WTC11 (cell line): Measurements from ENCODE around the gene CACNA2D3.

ENCODE experiments used
- CBFB ChIP-seq: sonication (generic); formaldehyde crosslinking; IDR thresholded peaks from 2 replicates; pipeline ENCODE4 v1.8.1; 2022; ENCODE audit warnings: mild to moderate bottlenecking, low read depth, missing genetic modification reagents
- MYBL2 ChIP-seq: sonication (generic); formaldehyde crosslinking; IDR thresholded peaks from 2 replicates; pipeline ENCODE4 v1.8.1; 2023; ENCODE audit warnings: mild to moderate bottlenecking, moderate library complexity, missing genetic modification reagents
- SMAD4 ChIP-seq: sonication (generic); formaldehyde crosslinking; IDR thresholded peaks from 2 replicates; pipeline ENCODE4 v1.8.0; 2022; ENCODE audit warnings: mild to moderate bottlenecking, missing genetic modification reagents
- ZNF232 ChIP-seq: sonication (generic); formaldehyde crosslinking; IDR thresholded peaks from 2 replicates; pipeline ENCODE4 v1.8.0; 2022; ENCODE audit warnings: mild to moderate bottlenecking, missing genetic modification reagents
- ZNF317 ChIP-seq: sonication (generic); formaldehyde crosslinking; IDR thresholded peaks from 2 replicates; pipeline ENCODE4 v1.8.1; 2023; ENCODE audit warnings: low read depth, mild to moderate bottlenecking, moderate library complexity, missing genetic modification reagents, borderline replicate concordance
- TF ChIP-seq, protein P1 (sequence below): fragments of 200-600 bp; IDR thresholded peaks from 2 replicates; pipeline ENCODE4 v1.8.0; 2022; ENCODE audit warnings: antibody characterized with exemption
- TF ChIP-seq, protein P2 (sequence below): sonication (generic); formaldehyde crosslinking; IDR thresholded peaks from 2 replicates; pipeline ENCODE4 v1.8.0; 2022; ENCODE audit warnings: mild to moderate bottlenecking, missing genetic modification reagents
- TF ChIP-seq, protein P3 (sequence below): fragments of 250-450 bp; sonication (Bioruptor Pico); conservative IDR thresholded peaks from 2 replicates; pipeline ENCODE4 v1.9.0; 2021; ENCODE audit warnings: mild to moderate bottlenecking
- TF ChIP-seq, protein P4 (sequence below): fragments of 250-450 bp; sonication (Bioruptor Pico); IDR thresholded peaks from 2 replicates; pipeline ENCODE4 v1.9.0; 2021; ENCODE audit warnings: mild to moderate bottlenecking, borderline replicate concordance

DNA sequence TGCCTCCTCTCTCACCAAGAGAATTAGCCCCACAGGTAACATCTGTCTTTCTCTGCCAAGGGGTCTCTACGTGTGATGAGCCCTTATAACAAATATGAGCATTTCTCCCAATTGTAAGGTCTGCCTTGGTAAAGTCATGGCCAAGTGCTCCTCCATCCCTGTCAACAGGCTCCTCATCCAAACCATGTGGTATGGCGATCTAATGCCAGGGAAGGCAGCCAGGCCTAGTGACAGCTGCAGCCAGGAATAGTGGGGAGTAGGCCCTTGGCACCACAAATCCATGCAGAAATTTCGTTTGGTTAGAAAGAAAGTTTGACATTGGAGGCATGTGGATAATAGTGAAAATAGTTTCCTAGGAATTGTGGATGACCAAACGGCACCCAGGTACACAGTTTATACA, 810.3 kb downstream of the CACNA2D3 start:
- TF ChIP-seq, protein P1, sequence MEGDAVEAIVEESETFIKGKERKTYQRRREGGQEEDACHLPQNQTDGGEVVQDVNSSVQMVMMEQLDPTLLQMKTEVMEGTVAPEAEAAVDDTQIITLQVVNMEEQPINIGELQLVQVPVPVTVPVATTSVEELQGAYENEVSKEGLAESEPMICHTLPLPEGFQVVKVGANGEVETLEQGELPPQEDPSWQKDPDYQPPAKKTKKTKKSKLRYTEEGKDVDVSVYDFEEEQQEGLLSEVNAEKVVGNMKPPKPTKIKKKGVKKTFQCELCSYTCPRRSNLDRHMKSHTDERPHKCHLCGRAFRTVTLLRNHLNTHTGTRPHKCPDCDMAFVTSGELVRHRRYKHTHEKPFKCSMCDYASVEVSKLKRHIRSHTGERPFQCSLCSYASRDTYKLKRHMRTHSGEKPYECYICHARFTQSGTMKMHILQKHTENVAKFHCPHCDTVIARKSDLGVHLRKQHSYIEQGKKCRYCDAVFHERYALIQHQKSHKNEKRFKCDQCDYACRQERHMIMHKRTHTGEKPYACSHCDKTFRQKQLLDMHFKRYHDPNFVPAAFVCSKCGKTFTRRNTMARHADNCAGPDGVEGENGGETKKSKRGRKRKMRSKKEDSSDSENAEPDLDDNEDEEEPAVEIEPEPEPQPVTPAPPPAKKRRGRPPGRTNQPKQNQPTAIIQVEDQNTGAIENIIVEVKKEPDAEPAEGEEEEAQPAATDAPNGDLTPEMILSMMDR: no peak
- TF ChIP-seq, protein P2, sequence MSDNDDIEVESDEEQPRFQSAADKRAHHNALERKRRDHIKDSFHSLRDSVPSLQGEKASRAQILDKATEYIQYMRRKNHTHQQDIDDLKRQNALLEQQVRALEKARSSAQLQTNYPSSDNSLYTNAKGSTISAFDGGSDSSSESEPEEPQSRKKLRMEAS (CRISPR knock-in tag): no peak
- no peak for TF ChIP-seq SMAD4 (CRISPR knock-in tag)
- no peak for TF ChIP-seq ZNF317
- TF ChIP-seq ZNF232: no peak
- TF ChIP-seq CBFB (CRISPR knock-in tag): no peak
- TF ChIP-seq, protein P3, sequence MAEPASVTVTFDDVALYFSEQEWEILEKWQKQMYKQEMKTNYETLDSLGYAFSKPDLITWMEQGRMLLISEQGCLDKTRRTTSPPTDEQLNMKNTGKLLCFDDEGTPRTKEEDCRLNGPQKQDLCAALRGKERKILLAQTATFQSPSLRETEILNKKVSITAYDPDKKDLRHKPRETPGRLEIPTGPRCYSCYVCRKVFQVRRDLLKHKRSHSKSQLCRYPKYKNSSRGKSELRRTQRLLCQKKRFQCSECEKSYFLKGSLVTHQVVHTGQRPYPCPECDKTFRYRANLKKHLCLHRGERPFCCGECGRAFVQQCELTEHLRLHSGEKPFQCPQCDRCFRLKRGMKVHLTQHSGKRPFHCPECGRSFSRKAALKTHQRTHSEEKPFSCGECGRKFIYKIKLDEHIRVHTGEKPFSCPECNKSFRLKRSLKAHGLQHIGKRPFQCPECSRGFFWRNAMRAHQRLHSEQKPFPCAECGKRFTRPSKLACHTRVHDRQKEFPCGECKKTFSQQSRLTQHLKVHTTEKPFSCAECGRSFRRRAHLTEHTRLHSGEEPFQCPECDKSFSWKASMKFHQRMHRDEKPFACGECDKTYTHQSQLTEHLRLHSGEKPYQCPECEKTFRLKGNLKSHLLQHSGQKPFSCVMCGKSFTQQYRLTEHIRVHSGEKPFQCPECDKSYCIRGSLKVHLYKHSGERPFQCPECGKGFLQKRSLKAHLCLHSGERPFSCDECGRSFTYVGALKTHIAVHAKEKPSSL (CRISPR knock-in tag): no peak
- TF ChIP-seq MYBL2 (CRISPR knock-in tag): no peak
- TF ChIP-seq, protein P4, sequence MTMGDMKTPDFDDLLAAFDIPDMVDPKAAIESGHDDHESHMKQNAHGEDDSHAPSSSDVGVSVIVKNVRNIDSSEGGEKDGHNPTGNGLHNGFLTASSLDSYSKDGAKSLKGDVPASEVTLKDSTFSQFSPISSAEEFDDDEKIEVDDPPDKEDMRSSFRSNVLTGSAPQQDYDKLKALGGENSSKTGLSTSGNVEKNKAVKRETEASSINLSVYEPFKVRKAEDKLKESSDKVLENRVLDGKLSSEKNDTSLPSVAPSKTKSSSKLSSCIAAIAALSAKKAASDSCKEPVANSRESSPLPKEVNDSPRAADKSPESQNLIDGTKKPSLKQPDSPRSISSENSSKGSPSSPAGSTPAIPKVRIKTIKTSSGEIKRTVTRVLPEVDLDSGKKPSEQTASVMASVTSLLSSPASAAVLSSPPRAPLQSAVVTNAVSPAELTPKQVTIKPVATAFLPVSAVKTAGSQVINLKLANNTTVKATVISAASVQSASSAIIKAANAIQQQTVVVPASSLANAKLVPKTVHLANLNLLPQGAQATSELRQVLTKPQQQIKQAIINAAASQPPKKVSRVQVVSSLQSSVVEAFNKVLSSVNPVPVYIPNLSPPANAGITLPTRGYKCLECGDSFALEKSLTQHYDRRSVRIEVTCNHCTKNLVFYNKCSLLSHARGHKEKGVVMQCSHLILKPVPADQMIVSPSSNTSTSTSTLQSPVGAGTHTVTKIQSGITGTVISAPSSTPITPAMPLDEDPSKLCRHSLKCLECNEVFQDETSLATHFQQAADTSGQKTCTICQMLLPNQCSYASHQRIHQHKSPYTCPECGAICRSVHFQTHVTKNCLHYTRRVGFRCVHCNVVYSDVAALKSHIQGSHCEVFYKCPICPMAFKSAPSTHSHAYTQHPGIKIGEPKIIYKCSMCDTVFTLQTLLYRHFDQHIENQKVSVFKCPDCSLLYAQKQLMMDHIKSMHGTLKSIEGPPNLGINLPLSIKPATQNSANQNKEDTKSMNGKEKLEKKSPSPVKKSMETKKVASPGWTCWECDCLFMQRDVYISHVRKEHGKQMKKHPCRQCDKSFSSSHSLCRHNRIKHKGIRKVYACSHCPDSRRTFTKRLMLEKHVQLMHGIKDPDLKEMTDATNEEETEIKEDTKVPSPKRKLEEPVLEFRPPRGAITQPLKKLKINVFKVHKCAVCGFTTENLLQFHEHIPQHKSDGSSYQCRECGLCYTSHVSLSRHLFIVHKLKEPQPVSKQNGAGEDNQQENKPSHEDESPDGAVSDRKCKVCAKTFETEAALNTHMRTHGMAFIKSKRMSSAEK (CRISPR knock-in tag): no peak
